HG02588 (cell line): ENCODE measurements around the gene HRAS.

ENCODE experiments used
- ATAC-seq: cut with Tn5 transposase; IDR thresholded peaks from one replicate; pipeline ENCODE4 v1.9.1; 2021; ENCODE audit warnings: mild to moderate bottlenecking, moderate library complexity; ENCODE audit not compliant: unreplicated experiment

Gene HRAS

DNA sequence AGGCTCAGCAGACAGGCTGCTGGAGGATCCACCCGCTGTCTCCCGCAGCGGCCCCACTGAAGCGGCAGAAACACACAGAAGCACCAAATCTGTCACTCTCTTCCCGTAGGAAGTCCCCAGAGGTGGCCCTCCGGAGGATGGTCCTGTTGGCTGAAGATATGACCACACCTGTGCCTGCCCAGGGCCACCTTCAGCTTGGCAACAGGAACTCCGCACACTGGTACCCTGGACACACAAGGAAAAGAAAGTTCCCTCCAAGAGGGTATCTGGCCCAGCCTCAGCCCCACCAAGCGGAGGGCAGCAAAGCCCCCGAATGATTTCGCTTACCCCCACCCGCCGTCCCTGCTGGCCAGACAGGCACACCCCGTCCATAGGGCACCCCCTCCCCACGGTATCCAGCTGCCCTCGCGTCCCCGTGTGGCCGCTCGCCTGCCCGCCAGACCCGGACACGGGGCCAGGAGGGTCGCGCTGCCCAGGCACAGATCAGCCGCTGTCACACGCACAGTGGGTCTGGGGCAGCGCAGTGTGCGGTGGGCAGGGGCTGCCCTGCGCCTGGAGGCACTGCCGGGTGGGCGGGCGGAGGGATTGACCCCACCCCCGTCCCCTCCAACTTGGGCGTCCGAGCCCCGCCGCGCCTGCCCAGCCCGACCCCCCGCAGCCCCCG, 32.4 kb upstream of the HRAS start:
- ATAC-seq: no peak

DNA sequence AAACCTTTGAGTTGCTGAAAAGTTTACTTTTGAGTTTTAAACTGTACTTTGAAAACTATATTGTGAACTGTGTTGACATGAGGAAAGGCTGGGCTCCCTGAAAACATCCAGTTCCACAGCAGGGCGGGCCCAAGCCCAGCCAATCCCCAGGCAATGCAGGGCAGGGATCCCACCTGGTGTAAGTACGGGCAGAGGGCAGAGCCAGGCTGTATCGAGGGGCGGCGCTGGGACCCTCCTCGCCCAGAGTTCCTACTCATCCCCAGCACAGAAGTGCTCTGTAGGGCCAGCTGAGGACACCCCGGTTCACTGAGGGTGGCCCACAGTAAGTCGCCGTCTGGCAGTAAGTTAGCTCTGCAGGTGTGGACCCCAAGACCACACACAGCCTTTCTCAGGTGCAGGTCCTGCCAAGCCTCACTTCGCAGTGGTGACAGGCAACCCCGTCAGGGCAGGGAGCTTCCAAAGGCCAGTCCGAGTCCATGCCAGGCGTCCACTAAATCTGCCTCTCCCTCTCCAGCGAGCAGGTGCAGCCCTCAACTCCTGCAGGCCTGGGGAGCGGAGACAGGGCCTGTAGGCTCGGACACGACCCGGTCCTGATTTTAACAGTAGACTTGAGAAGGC, 31.7 kb upstream of the HRAS start:
- ATAC-seq: no peak

DNA sequence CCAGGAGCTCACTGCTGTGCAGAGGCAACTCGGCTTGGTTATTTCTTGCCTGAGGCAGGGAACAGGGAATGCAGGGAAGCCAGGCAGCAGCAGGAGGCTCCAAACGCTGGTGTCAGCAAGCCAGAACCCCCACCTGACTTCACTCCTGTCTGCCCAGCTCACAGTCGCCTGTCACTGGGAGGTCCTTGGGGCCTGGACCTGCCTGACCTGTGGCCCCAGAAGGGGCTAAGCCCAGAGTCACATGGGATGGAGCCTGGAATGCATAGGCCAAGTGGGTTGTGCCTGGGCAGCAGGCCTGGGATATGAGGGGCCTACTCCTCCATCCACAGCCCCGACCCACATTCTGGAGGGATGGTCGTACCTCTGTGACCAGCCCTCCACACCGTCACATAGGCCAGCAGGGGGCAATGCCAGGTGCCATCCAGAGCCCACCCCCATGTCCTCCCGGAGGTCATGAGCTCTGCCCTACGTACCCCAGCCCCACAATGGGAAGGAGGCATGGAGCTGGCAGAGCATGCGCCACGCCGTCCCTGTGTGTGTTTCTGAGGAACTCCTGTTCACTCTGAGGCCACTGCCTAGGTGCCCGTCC, 30.6 kb upstream of the HRAS start:
- ATAC-seq: no peak

DNA sequence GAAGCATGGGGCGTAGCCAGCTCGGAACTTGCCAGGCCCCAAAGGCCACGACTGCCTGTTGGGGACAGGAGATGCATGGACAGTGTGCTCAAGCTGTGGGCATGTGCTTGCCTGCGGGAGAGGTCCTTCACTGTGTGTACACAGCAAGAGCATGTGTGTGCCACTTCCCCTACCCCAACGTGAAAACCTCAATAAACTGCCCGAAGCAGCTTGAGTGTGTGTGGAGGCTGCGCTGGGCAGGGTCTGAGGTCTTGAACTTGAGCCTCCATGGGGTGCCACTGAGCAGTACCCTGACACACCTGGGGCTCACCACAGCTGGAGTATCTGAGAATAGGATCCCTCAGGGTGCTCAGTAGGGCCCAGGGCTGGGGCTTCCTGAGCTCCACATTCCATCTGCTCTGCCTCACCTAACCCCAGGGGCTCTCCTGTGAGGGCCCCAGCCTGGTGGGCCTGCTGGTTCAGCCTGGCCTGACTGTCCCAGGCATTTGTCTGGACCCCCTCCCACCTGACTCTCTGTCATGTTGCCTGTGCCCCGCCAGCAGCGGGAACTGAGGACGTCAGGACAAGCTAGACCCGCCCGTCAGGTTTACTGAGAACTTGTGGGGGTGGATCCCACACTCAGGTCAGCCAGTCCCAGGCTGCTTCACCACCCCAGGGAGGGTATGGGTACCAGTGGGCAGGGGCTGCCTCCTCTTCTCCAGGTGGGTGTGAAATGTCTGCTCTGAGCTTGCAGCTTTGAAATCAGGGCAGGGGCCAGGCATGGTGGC, 28.6 kb upstream of the HRAS start:
- ATAC-seq: no peak

DNA sequence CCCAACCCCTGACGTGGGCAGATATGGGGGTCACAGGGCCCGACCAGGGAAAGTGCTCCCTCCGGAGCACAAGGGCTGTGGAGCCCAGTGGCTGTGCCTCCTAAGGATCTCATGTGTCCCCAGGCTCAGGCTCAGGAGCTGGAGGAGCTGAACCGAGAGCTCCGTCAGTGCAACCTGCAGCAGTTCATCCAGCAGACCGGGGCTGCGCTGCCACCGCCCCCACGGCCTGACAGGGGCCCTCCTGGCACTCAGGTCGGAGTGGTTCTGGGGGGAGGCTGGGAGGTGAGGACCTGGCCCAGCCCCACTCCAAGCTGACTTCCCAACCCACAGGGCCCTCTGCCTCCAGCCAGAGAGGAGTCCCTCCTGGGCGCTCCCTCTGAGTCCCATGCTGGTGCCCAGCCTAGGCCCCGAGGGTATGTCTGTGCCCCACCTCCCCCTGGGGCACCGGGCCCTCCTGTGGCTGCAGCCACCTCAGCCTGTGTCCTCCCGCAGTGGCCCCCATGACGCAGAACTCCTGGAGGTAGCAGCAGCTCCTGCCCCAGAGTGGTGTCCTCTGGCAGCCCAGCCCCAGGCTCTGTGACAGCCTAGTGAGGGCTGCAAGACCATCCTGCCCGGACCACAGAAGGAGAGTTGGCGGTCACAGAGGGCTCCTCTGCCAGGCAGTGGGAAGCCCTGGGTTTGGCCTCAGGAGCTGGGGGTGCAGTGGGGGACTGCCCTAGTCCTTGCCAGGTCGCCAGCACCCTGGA, 27.9 kb upstream of the HRAS start:
- ATAC-seq: no peak

DNA sequence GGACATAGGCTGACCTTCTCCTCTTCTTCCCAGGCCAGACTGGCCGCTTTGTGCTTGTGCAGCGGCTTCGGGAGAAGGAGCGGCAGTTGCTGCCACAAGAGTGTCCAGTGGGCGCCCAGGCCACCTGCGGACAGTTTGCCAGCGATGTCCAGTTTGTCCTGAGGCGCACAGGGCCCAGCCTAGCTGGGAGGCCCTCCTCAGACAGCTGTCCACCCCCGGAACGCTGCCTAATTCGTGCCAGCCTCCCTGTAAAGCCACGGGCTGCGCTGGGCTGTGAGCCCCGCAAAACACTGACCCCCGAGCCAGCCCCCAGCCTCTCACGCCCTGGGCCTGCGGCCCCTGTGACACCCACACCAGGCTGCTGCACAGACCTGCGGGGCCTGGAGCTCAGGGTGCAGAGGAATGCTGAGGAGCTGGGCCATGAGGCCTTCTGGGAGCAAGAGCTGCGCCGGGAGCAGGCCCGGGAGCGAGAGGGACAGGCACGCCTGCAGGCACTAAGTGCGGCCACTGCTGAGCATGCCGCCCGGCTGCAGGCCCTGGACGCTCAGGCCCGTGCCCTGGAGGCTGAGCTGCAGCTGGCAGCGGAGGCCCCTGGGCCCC, 26.8 kb upstream of the HRAS start:
- no peak for ATAC-seq

DNA sequence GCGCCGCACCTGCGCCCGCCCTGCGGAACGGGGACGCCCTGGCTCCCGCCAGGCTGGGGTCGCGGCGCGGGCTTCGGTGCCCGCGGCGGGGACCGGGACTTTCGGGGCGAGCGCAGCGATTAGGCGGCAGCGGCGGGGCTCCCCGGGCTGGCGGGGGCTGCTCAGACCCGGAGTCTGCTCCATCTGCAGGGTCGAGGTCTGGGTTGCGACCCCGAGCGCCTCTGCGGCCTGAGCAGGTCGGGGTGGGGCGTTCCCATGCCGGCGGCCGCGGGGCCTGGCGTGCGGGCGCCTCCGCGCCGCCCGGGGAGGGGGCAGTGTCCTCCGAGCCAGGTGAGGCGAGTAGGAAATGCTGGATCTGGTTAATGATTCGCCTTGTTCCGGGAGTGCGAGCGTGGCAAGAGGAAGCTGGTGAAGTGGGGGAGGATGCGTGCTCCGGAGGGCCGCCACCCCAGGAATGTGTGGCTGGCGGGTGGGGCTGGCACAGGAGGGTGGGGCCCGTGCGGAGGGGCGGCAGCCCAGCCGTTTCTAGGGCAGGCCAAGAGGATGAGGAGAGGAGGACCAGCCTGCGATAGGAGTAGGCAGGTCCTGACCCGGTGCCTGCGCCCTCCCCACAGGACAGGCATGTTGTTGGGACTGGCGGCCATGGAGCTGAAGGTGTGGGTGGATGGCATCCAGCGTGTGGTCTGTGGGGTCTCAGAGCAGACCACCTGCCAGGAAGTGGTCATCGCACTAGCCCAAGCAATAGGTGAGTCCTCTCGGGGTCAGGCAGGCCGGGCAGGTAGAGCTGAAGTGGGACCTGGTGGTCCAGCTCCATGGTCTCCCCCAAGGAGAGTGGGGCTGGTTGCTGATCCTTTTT, 26.0 kb upstream of the HRAS start:
- peak; percentile 16 for ATAC-seq

DNA sequence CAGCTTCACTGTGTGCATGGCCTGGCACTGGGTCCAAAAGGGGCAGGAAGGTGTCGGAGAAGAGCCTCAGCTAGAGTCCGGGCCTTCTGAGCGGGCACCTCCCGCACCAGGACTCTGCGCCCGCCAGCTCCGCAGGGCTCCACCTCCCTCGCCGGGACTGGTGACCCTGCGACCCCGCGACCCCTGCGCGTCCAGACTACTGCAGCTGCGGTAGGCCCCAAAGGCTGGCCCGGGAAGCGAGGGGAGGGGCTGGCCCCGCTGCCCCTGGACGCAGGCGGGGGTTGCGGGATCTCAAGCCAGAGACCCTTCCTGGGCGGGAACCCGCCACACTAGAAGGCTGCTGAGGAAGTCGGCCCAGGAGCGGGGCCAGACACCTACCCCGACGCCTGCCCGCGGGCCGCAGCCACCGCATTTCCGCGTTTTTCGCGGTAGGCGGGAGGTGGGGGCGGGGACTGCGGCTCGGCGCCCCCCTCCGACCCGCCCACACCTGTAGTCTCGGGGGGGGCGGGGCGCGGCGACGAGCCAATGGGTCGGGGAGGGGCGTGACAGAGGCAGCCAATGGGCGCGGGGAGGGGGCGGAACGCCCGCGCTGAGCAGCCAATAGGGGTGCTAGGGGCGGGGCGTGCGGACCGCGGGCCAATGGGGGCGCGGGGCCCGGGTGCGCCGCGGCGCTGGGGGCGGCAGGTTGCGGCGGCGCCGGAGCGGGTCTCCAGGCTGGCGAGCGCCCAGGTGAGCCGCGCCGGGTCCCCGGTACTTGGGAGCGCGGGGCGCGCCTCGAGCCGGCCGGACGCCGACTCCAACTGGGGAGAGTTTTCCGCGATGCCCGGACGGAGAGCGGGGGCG, 25.1 kb upstream of the HRAS start, which contains the start of the genes LMNTD2 and RASSF7:
Gene LMNTD2, minus strand, starts transcription at position 434 of the 843 bp plus-strand sequence. Its CDS starts 22 bp downstream, at position 412.
Gene RASSF7, plus strand, starts transcription at position 666 of the 843 bp plus-strand sequence. CDS start 799 bp downstream, outside the sequence.
- ATAC-seq: peak; percentile 76

DNA sequence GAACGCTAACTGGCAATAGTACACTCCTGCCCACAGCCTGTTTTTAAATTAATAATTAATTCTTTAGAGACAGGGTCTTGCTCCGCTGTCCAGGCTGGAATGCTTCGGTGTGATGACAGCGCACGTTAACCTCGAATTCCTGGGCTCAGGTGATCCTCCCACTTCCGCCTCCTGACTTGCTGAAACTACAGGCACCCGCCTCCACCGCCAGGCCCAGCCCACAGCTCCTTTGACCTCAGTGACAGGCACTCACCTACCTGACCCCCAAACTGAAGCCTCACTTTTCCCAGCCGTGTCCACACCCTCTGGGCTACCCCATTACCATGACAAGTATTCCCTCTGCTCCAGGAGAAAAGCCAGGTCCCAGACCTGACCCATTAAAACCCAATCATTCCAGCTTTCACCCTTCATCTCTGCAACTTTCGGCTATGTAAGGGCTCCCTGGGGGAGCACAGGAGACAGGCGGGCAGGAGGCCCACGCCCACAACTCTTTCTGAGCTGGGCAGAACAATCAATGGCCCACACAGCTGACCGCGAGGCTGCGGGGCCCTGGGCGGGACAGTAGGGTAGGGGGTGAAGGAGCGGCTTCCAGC, 24.4 kb upstream of the HRAS start:
- ATAC-seq: no peak

DNA sequence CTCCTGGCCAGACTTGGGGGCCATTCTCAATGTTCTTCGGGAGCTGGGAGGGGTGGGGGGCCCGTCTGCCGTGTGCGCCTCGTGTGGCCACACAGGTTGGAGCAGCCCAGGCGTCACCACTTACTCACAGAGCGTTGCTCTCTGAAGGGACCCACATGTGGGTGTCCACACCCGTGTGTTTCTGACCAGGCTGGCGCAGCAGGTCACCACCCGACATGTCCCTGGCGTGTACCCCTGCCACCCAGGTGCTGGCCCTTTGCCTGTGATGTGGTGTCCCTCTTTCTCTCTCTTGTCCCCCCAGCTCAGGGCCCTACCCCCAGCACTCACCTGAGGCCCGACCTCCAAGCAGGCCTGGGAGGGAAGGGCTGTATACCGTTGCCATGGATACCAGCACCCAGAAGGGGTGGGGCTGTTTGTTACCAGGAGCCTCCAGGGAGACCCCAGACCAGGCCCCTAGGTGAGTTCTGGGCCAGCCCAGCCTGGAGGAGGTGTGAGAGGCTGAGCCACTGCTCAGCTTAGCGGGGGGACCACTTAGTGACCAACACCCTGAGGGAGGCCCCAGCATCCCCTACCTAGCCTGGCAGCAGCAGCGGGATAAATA, 23.7 kb upstream of the HRAS start:
- no peak for ATAC-seq

DNA sequence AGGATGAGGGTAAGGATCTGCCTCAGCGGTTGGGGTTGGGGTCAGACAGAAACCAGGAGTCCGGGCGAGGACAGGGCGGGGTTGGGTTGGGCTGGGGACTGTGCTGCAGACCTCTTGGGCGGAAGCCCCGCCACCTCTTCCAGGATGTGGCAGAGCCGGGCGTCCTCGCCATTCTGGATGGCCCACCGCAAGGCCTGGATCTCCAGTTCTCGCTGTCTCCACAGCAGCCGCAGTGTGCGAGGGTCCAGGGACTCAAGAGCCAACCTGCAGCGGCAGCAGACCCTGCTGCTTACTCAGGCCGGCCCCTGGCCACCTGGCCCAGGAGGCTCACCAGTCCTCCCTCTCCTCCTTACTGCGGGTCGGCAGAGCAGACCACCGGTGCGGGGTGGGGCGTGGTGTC, 23.1 kb upstream of the HRAS start:
- ATAC-seq: no peak

DNA sequence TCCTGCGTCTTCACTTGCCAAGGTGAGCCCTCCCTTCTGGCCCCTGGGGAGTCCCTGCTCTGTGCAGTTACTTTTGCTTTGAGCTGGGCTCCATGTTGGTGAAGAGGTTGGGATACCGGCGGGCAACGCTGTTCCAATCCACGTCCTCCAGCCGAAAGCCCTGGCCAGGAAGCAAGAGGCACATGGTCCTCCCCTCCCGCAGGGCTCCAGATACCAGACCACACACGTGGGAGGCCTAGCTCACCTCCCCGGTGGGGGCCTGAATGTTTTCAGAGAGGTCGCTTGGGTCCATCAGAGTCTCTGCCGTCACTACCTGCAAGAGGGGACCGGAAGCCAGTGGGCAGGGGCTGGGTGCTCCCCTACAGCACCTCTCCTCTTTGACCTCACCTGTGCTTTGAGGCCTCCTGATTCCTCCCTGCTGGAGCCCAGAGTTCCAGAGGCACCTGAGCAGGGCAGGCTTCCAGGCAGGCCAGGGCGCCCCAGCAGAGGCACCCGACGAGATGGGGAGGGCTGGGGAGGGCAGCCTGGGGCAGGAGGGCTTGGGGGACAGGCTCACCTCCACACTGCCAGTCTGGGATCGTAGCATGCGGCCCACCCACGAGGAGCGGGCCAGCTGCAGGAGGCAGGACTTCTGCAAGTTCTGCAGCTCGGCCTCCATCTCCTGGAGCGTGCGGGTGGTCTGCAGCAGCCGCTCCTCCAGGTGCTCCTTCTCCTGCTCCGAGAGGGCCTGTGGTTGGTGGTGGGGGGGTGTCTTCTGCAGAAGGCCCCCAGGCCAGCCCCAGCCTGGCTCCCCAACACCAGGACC, 22.2 kb upstream of the HRAS start:
- no peak for ATAC-seq

DNA sequence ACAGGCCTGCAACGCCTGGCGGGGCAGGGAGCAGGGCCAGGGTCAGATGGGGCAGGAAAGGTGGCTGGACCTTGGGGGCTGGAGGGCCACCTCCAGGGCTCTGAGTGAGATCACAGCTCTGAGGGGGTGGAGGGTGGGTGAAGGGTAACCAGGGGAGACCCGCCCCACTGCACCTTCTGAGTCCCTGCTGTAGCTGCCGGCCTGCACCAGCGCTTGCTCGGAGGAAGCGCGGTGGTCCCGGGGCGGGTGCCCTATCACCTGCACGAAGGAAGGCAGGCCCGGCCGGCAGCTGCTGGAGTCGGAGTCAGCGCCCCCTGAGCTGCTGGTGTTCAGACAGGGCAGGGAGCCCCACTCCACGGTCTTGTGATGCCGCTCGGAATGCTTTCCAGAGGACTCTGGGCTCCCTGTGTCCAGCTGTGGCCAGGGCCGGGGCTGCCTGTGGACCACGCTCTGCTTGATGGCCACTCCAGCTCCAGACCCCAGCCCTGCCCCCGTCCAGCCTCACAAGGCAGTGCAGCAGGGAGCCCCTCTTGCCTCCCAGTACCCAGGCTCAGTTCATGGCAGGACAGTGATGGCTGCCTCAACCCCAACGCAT, 21.4 kb upstream of the HRAS start:
- ATAC-seq: no peak

DNA sequence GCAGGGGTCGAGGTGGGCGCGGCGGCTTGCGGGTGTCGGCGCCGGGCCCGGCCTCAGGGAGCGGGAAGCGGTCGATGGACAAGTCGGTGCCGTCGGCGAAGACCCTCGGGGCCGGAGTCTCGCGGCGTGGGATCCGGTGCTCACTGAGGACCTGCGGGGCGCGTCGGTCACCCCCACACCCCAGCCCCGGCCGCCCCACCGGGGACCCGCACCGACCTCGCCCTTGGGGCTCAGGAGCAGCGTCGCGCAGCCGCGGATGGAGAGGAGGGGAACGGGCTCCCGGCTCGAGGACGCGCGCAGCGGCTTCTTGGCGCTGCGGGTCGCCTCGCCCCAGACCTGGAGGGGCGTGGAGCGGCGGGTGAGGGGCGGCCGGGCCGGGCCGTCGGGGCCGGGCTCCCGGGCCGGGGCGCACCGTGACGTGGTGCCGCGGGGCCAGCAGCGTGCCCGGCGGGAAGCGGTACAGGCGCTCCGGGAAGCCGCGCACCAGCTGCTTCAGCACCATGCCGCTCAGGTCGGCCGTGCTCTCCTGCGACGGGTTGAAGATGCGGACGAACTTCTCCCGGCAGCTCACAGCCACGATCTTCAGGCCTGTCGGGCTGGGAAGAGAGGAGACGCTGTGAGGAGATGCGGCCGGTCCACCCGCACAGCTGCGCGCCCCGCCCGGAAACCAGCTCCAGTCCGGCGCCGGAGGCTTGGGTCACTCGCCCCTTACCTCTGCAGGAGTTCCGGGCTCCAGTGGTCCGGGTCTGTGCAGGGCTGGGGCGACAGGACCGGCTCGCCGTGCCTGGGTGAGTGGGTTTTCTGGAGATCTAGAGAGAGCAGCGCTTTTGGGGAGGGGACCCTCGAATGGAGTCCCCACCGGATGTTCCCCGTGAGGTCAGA, 20.6 kb upstream of the HRAS start:
- no peak for ATAC-seq

DNA sequence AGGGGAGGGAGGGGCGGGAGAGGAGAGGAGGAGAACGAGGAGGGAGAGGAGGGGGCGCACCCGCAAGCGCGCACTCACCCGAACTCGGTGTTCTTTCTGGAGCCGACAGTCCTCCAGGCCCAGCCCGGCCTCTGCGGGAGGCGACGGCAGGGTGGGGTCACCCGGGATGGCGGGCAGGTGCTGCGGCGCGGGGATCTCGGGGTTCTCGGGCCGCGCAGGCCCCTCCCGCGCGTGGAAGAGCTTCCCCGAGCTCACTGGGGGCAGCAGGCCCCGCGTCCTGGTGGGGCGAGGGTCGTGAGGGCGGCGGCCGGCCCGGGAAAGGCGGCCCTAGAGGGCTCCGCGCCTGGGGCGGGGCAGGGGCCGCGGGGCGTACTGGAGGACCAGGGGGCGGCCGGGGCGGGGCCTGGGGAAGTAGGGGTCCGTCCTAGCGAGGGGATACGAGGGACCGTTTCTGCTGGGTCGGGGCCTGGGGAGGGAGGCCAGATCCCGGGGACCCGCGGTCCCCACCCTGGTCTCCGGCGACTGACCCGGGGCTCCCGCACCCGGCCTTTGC, 19.9 kb upstream of the HRAS start:
- ATAC-seq: no peak
